PC-3 (cell line): Measurements from ENCODE around the gene LY6G5C. TPM values are rescaled to one million over a fixed set of nuclear protein-coding genes. Genes with fewer than 3 reads are reported as not detected.

Source experiments
- ATAC-seq: fragments of 200-7000 bp; cut with Tn5 transposase; 2 replicates; pipeline ENCODE4 v1.9.1; 2020; ENCODE audit warnings: mild to moderate bottlenecking, moderate library complexity
- BruUV-seq: library from RNA; stranded (reverse); fragments of 400-500 nt; replicated peaks from 2 replicates; lab custom pipeline; 2021; lab: Mats Ljungman, UMichigan
- CTCF ChIA-PET: fragments of 300-600 bp; sonication (Branson Sonifier 250); formaldehyde crosslinking; loops from one replicate; lab custom pipeline; 2022; ENCODE audit warnings: antibody characterized with exemption; lab: Charles Lee
- POLR2A ChIA-PET: fragments of 300-600 bp; sonication (Branson Sonifier 250); formaldehyde crosslinking; loops from one replicate; lab custom pipeline; 2022; ENCODE audit warnings: antibody characterized with exemption; ENCODE audit not compliant: unreplicated experiment; lab: Charles Lee
- DNase-seq: peaks from one replicate; pipeline ENCODE4 v3.0.0-alpha.2; 2015
- H2AFZ ChIP-seq: fragments of 300-600 bp; sonication (generic); 2 replicates; pipeline ENCODE4 v1.6.0; 2016; ENCODE audit warnings: antibody characterized with exemption, low read length
- H3F3A ChIP-seq: fragments of 300-600 bp; sonication (generic); one replicate; pipeline ENCODE4 v1.6.0; 2017; ENCODE audit warnings: antibody characterized with exemption, low read length, control low read depth, mild to moderate bottlenecking; ENCODE audit not compliant: unreplicated experiment
- H3K27ac ChIP-seq: fragments of 300-600 bp; sonication (generic); 2 replicates; pipeline ENCODE4 v1.5.1; 2016; ENCODE audit warnings: mild to moderate bottlenecking, low read length
- H3K27me3 ChIP-seq: fragments of 300-600 bp; sonication (generic); 2 replicates; pipeline ENCODE4 v1.6.1; 2016; ENCODE audit warnings: low read length, mixed read lengths
- H3K36me3 ChIP-seq: fragments of 300-600 bp; sonication (generic); 2 replicates; pipeline ENCODE4 v1.6.1; 2016; ENCODE audit warnings: low read depth, mixed run types, low read length, mixed read lengths
- H3K4me1 ChIP-seq: fragments of 300-600 bp; sonication (generic); 2 replicates; pipeline ENCODE4 v1.5.1; 2016; ENCODE audit warnings: low read length; ENCODE audit not compliant: insufficient read depth
- H3K4me2 ChIP-seq: fragments of 300-600 bp; sonication (generic); 2 replicates; pipeline ENCODE4 v1.6.0; 2016; ENCODE audit warnings: low read length
- H3K4me3 ChIP-seq: fragments of 300-600 bp; sonication (generic); 2 replicates; pipeline ENCODE4 v1.5.1; 2016; ENCODE audit warnings: mild to moderate bottlenecking, low read length, mixed read lengths
- H3K79me2 ChIP-seq: fragments of 300-600 bp; sonication (generic); 2 replicates; pipeline ENCODE4 v1.6.1; 2017; ENCODE audit warnings: low read length, mixed read lengths
- H3K9ac ChIP-seq: fragments of 300-600 bp; sonication (generic); 2 replicates; pipeline ENCODE4 v1.6.0; 2016; ENCODE audit warnings: mild to moderate bottlenecking, low read length
- H3K9me2 ChIP-seq: fragments of 300-600 bp; sonication (generic); replicated peaks from 2 replicates; pipeline ENCODE4 v1.6.1; 2016; ENCODE audit warnings: mixed run types, low read length, mixed read lengths
- H3K9me3 ChIP-seq: fragments of 300-600 bp; sonication (generic); 2 replicates; pipeline ENCODE4 v1.6.1; 2016; ENCODE audit warnings: low read length, mixed read lengths
- H4K20me1 ChIP-seq: fragments of 300-600 bp; sonication (generic); 2 replicates; pipeline ENCODE4 v1.6.1; 2016; ENCODE audit warnings: low read length, mixed read lengths
- EZH2 ChIP-seq: fragments of 300-600 bp; sonication (generic); IDR thresholded peaks from one replicate; pipeline ENCODE4 v1.6.1; 2017; ENCODE audit warnings: antibody characterized with exemption, mild to moderate bottlenecking, low read length; ENCODE audit not compliant: unreplicated experiment
- EZH2phosphoT487 ChIP-seq: fragments of 300-600 bp; sonication (generic); IDR thresholded peaks from 2 replicates; pipeline ENCODE4 v1.6.1; 2018; ENCODE audit warnings: mild to moderate bottlenecking, antibody characterized with exemption, low read length, borderline replicate concordance
- intact Hi-C: fragments of 100-400 bp; cut with micrococcal nuclease; formaldehyde crosslinking; loops from 2 replicates; pipeline ENCODE4 v1.9.0; 2023
- total RNA-seq: library from RNA; depleted of rRNA; stranded (reverse); fragments of >200 nt; gene quantifications from 2 replicates; pipeline ENCODE4 v1.2.3, GENCODE V29; 2014
- TF ChIP-seq, protein P1 (sequence below): fragments of 300-600 bp; sonication (generic); conservative IDR thresholded peaks from 2 replicates; pipeline ENCODE4 v1.5.1; 2017; ENCODE audit warnings: antibody characterized with exemption, low read depth, mild to moderate bottlenecking, low read length

LY6G5C gene
- total RNA-seq, 1 experiment from 2014 or later: 1.8 TPM

DNA sequence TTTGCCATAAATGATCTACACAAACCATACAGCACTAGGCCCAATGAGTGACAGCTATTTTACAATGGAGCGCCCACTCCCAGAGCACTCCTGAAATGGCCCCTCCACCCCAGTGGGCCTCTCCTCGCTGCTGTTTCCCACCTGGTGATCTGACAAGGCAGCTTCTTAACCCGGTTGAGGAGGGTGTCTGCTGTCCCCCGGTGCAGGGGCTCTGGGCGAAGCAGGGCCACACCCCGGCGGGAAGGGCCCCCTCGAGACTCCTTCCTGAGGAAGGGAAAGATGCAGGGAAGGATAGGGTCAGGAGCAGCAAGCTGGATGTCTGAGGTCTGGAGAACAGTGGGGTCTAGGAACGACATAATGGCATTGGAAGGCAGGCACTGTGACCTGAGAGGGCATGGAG is 12.0 kb upstream of the LY6G5C start:
- Histone ChIP-seq H3K4me1 (0 out of 2 replicates have a peak, but pooled peaks cover 3% of the 10 kb centered on the region), H4K20me1 (no peaks in the 10 kb centered on the region), H3K4me3 (no peak overlapping the region), H3F3A (no peaks in the 10 kb centered on the region), H3K4me2 (no peak overlapping the region), H2AFZ (no peak overlapping the region), H3K9ac (no peak overlapping the region), H3K27me3 (no peaks in the 10 kb centered on the region), H3K27ac (no peak overlapping the region), H3K79me2 (no peaks in the 10 kb centered on the region), H3K36me3 (peaks cover 8% of the 10 kb centered on the region; the same call in 1 of the 2 replicates), H3K9me3 (no peaks in the 10 kb centered on the region), H3K9me2 (no peaks in the 10 kb centered on the region)
- intact Hi-C loops: no loop called here
- DNase-seq (no peak), ATAC-seq (no peak)
- CTCF ChIA-PET: no interaction called here
- TF ChIP-seq EZH2phosphoT487 (no peak), EZH2 (no peak)
- TF ChIP-seq, protein P1, sequence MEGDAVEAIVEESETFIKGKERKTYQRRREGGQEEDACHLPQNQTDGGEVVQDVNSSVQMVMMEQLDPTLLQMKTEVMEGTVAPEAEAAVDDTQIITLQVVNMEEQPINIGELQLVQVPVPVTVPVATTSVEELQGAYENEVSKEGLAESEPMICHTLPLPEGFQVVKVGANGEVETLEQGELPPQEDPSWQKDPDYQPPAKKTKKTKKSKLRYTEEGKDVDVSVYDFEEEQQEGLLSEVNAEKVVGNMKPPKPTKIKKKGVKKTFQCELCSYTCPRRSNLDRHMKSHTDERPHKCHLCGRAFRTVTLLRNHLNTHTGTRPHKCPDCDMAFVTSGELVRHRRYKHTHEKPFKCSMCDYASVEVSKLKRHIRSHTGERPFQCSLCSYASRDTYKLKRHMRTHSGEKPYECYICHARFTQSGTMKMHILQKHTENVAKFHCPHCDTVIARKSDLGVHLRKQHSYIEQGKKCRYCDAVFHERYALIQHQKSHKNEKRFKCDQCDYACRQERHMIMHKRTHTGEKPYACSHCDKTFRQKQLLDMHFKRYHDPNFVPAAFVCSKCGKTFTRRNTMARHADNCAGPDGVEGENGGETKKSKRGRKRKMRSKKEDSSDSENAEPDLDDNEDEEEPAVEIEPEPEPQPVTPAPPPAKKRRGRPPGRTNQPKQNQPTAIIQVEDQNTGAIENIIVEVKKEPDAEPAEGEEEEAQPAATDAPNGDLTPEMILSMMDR: no peak
- POLR2A ChIA-PET: no interaction called here
- no TSS peak for BruUV-seq

DNA sequence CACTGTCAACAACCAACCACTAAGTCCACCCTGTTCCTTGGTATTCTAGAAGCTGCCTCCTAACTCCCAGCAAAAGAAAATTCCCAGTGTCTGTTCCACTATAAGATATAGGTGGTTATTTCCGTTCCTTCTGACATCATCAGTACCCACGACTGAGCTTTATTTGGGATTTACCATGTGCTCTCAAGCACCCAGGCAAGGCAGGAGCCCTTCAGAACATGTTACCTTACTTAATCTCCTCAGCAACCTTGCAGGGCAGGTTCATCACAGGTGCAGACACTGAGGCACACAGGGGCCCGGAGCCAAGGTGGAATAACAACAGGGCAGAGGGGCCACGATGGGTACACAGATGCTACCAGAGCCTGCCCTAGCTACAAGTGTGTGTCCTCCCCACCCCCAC is 11.5 kb upstream of the LY6G5C start:
- ATAC-seq: no peak
- TF ChIP-seq EZH2phosphoT487 (no peak), EZH2 (no peak)
- TF ChIP-seq, protein P1: no peak
- BruUV-seq: no TSS peak
- no peak overlapping the region for H3K4me3 ChIP-seq
- peaks cover 8% of the 10 kb centered on the region; the same call in 1 of the 2 replicates for H3K36me3 ChIP-seq
- no peaks in the 10 kb centered on the region for H3K9me3 ChIP-seq
- H2AFZ ChIP-seq: no peak overlapping the region
- no peaks in the 10 kb centered on the region for H3F3A ChIP-seq
- POLR2A ChIA-PET: no interaction called here
- H3K9me2 ChIP-seq: no peaks in the 10 kb centered on the region
- CTCF ChIA-PET: no interaction called here
- no peak overlapping the region for H3K9ac ChIP-seq
- H3K4me1 ChIP-seq: 0 out of 2 replicates have a peak, but pooled peaks cover 3% of the 10 kb centered on the region
- no peaks in the 10 kb centered on the region for H3K27me3 ChIP-seq
- no peak overlapping the region for H3K27ac ChIP-seq
- H4K20me1 ChIP-seq: no peaks in the 10 kb centered on the region
- DNase-seq: no peak
- H3K79me2 ChIP-seq: no peaks in the 10 kb centered on the region
- no peak overlapping the region for H3K4me2 ChIP-seq
- intact Hi-C loops: no loop called here

DNA sequence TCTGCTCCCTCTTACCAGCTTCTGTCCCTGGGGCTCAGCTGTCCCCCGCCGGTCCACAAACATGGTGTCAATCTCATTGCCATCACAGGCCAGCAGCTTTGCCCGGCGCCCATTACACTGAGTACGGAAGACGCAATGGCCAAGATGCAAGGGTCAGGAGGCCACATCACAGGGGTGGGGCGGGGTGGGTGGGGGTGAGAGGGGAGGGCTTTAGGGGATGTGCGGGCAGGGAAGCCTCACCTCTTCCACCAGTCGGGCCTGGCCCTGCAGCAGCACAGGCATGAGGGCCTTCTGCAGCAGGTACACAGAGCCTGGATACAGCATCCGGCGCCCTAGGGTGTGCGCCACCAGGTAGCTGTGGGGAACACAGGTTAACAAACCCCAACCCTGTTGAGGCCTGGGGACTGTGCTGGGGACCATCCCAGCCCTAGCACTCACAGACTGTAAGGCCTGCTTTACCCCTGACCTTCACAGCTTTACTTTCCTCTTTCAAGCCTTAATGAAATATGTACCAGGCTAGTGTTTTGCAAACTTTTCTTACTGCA is 10.8 kb upstream of the LY6G5C start:
- H3K9me3 ChIP-seq: no peaks in the 10 kb centered on the region
- H3K27me3 ChIP-seq: no peaks in the 10 kb centered on the region
- H3K4me1 ChIP-seq: 0 out of 2 replicates have a peak, but pooled peaks cover 3% of the 10 kb centered on the region
- no peak overlapping the region for H3K4me2 ChIP-seq
- H2AFZ ChIP-seq: no peak overlapping the region
- H3K27ac ChIP-seq: no peak overlapping the region
- H3K79me2 ChIP-seq: no peaks in the 10 kb centered on the region
- ATAC-seq: no peak
- H3K9ac ChIP-seq: no peak overlapping the region
- TF ChIP-seq, protein P1: no peak
- TF ChIP-seq EZH2 (no peak), EZH2phosphoT487 (no peak)
- CTCF ChIA-PET: no interaction called here
- no peaks in the 10 kb centered on the region for H4K20me1 ChIP-seq
- intact Hi-C loops: no loop called here
- POLR2A ChIA-PET: no interaction called here
- H3F3A ChIP-seq: no peaks in the 10 kb centered on the region
- no TSS peak for BruUV-seq
- H3K9me2 ChIP-seq: no peaks in the 10 kb centered on the region
- peaks cover 9% of the 10 kb centered on the region; the same call in 1 of the 2 replicates for H3K36me3 ChIP-seq
- no peak for DNase-seq
- H3K4me3 ChIP-seq: no peak overlapping the region
